GM12891 (cell line): ENCODE measurements around the gene RHAG.

Source experiments
- POLR2A ChIP-seq: IDR thresholded peaks from 2 replicates; pipeline ENCODE4 v1.6.1; 2011; ENCODE audit warnings: low read depth, low read length, control low read depth
- POLR2AphosphoS5 ChIP-seq: IDR thresholded peaks from 2 replicates; pipeline ENCODE4 v1.6.1; 2011; ENCODE audit warnings: low read depth, low read length, control low read depth
- SPI1 ChIP-seq: IDR thresholded peaks from 2 replicates; pipeline ENCODE4 v1.6.1; 2011; ENCODE audit warnings: low read depth, low read length, control low read depth
- TAF1 ChIP-seq: IDR thresholded peaks from 2 replicates; pipeline ENCODE4 v1.6.1; 2011; ENCODE audit warnings: low read depth, low read length, control low read depth

GRCh38 chr6:49675816-49676215, 39.2 kb upstream of the RHAG start:
- TF ChIP-seq SPI1 (no peak), POLR2A (no peak), TAF1 (no peak), POLR2AphosphoS5 (no peak)
